K562 (cell line): ENCODE data around the gene VPS11. TPM values are rescaled to one million over a fixed set of nuclear protein-coding genes. Genes with fewer than 3 reads are reported as not detected.

Source experiments
- C11orf30 ChIP-seq: fragments of 450-650 bp; IDR thresholded peaks from 2 replicates; pipeline ENCODE4 v1.6.1; 2016; ENCODE audit warnings: low read depth, mild to moderate bottlenecking
- CHD2 ChIP-seq: IDR thresholded peaks from 2 replicates; pipeline ENCODE4 v1.6.1; 2011; ENCODE audit warnings: low read depth, low read length
- CTBP1 ChIP-seq: fragments of 450-650 bp; IDR thresholded peaks from 2 replicates; pipeline ENCODE4 v1.6.1; 2016; ENCODE audit warnings: borderline replicate concordance
- CTCF ChIP-seq, 3 experiments: IDR thresholded peaks in 2 of 3; conservative IDR thresholded peaks in 1 of 3; 2 replicates each; pipeline ENCODE4 v1.5.1; 2011 to 2012; ENCODE audit warnings: low read length in 3 of 3, mild to moderate bottlenecking in 3 of 3, control low read depth in 2 of 3, improper control_type of control experiment in 1 of 3, inconsistent platforms in 1 of 3, low read depth in 1 of 3, mixed read lengths in 1 of 3, moderate library complexity in 1 of 3; ENCODE audit not compliant: insufficient read depth in 2 of 3
- FOSL1 ChIP-seq: fragments of 200-800 bp; sonication (Bioruptor generic); conservative IDR thresholded peaks from 2 replicates; pipeline ENCODE4 v1.6.1; 2016; ENCODE audit warnings: missing genetic modification characterization, missing compliant biosample characterization
- KLF10 ChIP-seq: fragments of 250-450 bp; sonication (Bioruptor Pico); IDR thresholded peaks from 2 replicates; pipeline ENCODE4 v1.6.1; 2021; ENCODE audit warnings: matching md5 sums
- NUFIP1 ChIP-seq: fragments of 450-650 bp; IDR thresholded peaks from 2 replicates; pipeline ENCODE4 v1.6.1; 2018; ENCODE audit not compliant: partially characterized antibody
- PKNOX1 ChIP-seq: fragments of 450-650 bp; IDR thresholded peaks from 2 replicates; pipeline ENCODE4 v1.6.1; 2016
- RAD21 ChIP-seq, 2 experiments: fragments of 250-450 bp in 1 of 2; fragments of 450-650 bp in 1 of 2; sonication (Bioruptor Pico) in 1 of 2; formaldehyde crosslinking in 1 of 2; IDR thresholded peaks in 1 of 2; conservative IDR thresholded peaks in 1 of 2; 2 replicates each; pipeline versions ENCODE4 v1.4.0 to v1.8.0; 2020 to 2022; ENCODE audit warnings: mild to moderate bottlenecking in 2 of 2, moderate library complexity in 1 of 2
- RCOR1 ChIP-seq, 2 experiments: IDR thresholded peaks; 2 replicates each; pipeline ENCODE4 v1.6.1; 2012; ENCODE audit warnings: low read depth in 2 of 2, low read length in 2 of 2, borderline replicate concordance in 1 of 2, improper control_type of control experiment in 1 of 2
- RREB1 ChIP-seq: fragments of 250-450 bp; sonication (Bioruptor Pico); IDR thresholded peaks from 2 replicates; pipeline ENCODE4 v1.4.0; 2020
- VEZF1 ChIP-seq: fragments of 200-800 bp; sonication (Bioruptor generic); IDR thresholded peaks from 2 replicates; pipeline ENCODE4 v1.6.1; 2017; ENCODE audit warnings: missing genetic modification characterization, missing compliant biosample characterization
- ZFX ChIP-seq: sonication (generic); formaldehyde crosslinking; IDR thresholded peaks from 2 replicates; pipeline ENCODE4 v1.8.0; 2022; ENCODE audit warnings: mild to moderate bottlenecking, missing genetic modification reagents, moderate library complexity
- ZNF707 ChIP-seq: fragments of 250-450 bp; sonication (Bioruptor Pico); conservative IDR thresholded peaks from 2 replicates; pipeline ENCODE4 v1.8.0; 2022; ENCODE audit warnings: inconsistent platforms, mild to moderate bottlenecking, moderate library complexity
- polyA plus RNA-seq, 8 experiments: library from polyadenylated mRNA; depleted of rRNA in 4 of 8; stranded (reverse) in 5 of 8; unstranded in 3 of 8; fragments of >200 nt; fragmentation: Nextera tagmentation in 2 of 8; fragmentation: Illumina TruSeq in 1 of 8; extraction: Ambion mirVana in 2 of 8; extraction: Trizol in 1 of 8; gene quantifications; 2 replicates each; pipeline versions ENCODE4 v1.2.1 to v1.2.3, GENCODE V29; 2011 to 2014; ENCODE audit warnings: inconsistent platforms in 1 of 8, missing spikeins in 1 of 8
- total RNA-seq, 7 experiments: library from RNA; depleted of rRNA in 6 of 7; stranded (reverse); fragments of >200 nt in 6 of 7; fragmentation: Illumina TruSeq in 2 of 7; extraction: Trizol in 2 of 7; gene quantifications; 2 replicates each; pipeline versions ENCODE4 v1.2.1 to v1.2.3, GENCODE V29; 2011 to 2021; ENCODE audit warnings: low replicate concordance in 1 of 7
- TF ChIP-seq, protein P1 (sequence below): fragments of 250-450 bp; sonication (Bioruptor Pico); IDR thresholded peaks from 2 replicates; pipeline ENCODE4 v1.8.0; 2021; ENCODE audit warnings: borderline replicate concordance, mild to moderate bottlenecking, moderate library complexity; ENCODE audit not compliant: poor library complexity, severe bottlenecking

The VPS11 gene
- total and polyA plus RNA-seq, 9 of the 15 experiments (the other 6 are each of a cell fraction or from before 2014, with no cell fraction given), result 14.1 to 35.5 (median 27.5) TPM

- TF ChIP-seq CTCF (IDR thresholded peaks at IDR 0.05 in 2 of 3, conservative IDR thresholded peaks at IDR 0.05 in 1 of 3; ENCODE audit: insufficient read depth in 2 of 3, low read depth in 1 of 3, low read length in 3 of 3), result peak; percentile 51 to 71 (median 54)
- peak; percentile 81 for TF ChIP-seq VEZF1
- TF ChIP-seq KLF10, result no peak
- peak; percentile 44 for TF ChIP-seq CHD2
- TF ChIP-seq FOSL1, result no peak
- peak; percentile 13 to 27; a peak in 2 of 4 replicates for TF ChIP-seq RAD21 (CRISPR knock-in tag; conservative IDR thresholded peaks at IDR 0.05 in 1 of 2, IDR thresholded peaks at IDR 0.05 in 1 of 2)
- peak in 1 of 2 experiments; percentile 60; a peak in 2 of 4 replicates for TF ChIP-seq RCOR1 (IDR thresholded peaks at IDR 0.05; ENCODE audit: borderline replicate concordance in 1 of 2, low read depth in 2 of 2, low read length in 2 of 2)
- peak; percentile 87 for TF ChIP-seq ZFX (CRISPR knock-in tag)
- peak; percentile 75 for TF ChIP-seq C11orf30
- no peak for TF ChIP-seq NUFIP1
- TF ChIP-seq, protein P1, sequence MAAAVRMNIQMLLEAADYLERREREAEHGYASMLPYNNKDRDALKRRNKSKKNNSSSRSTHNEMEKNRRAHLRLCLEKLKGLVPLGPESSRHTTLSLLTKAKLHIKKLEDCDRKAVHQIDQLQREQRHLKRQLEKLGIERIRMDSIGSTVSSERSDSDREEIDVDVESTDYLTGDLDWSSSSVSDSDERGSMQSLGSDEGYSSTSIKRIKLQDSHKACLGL, result peak; percentile 59
- no peak for TF ChIP-seq ZNF707
- no peak for TF ChIP-seq PKNOX1
- peak; percentile 93 for TF ChIP-seq CTBP1
- 0 out of 2 replicates have a peak, but pooled peaks have one; percentile 63 for TF ChIP-seq RREB1 (CRISPR knock-in tag)
Measured at GRCh38 chr11:119057000-119057769, 10.4 kb upstream of the VPS11 start, which contains the start of gene HYOU1 (continued).
